OCI-LY3 (cell line): ENCODE results near the gene TRAPPC8.
A peak's percentile ranks its signal among the peaks of the same experiment; 100 is the strongest.

Experiments
- H2AFZ ChIP-seq: fragments of 200-600, 300-600 bp; shearing (Covaris generic); 2 replicates; pipeline ENCODE4 v1.6.0; 2014; ENCODE audit warnings: antibody characterized with exemption, low read depth, low read length
- H3K27ac ChIP-seq: fragments of 200-600, 300-600 bp; sonication (generic); 2 replicates; pipeline ENCODE4 v1.5.1; 2014; ENCODE audit warnings: mild to moderate bottlenecking, low read length, moderate library complexity, mixed read lengths
- H3K27me3 ChIP-seq: fragments of 200-600, 300-600 bp; sonication (generic); 2 replicates; pipeline ENCODE4 v1.6.1; 2014; ENCODE audit warnings: low read depth, low read length, mixed read lengths
- H3K36me3 ChIP-seq: fragments of 200-600, 300-600 bp; sonication (generic); replicated peaks from 2 replicates; pipeline ENCODE3; 2014; ENCODE audit warnings: low read depth, low read length, mixed read lengths
- H3K4me1 ChIP-seq: fragments of 300-600, 200-600 bp; sonication (generic); 2 replicates; pipeline ENCODE4 v1.6.1; 2014; ENCODE audit warnings: low read length, mixed read lengths
- H3K4me2 ChIP-seq: fragments of 200-600, 300-600 bp; sonication (generic); 2 replicates; pipeline ENCODE4 v1.6.1; 2014; ENCODE audit warnings: low read length, mixed read lengths
- H3K4me3 ChIP-seq: fragments of 300-600, 200-600 bp; sonication (generic); 2 replicates; pipeline ENCODE4 v1.5.1; 2014; ENCODE audit warnings: antibody characterized with exemption, mild to moderate bottlenecking, low read length, moderate library complexity
- H3K79me2 ChIP-seq: fragments of 300-600, 200-600 bp; shearing (Covaris generic); 2 replicates; pipeline ENCODE4 v1.6.1; 2014; ENCODE audit warnings: mild to moderate bottlenecking, low read length, mixed read lengths
- H3K9ac ChIP-seq: fragments of 300-600, 200-600 bp; shearing (Covaris generic); 2 replicates; pipeline ENCODE4 v1.6.0; 2014; ENCODE audit warnings: mild to moderate bottlenecking, low read length, moderate library complexity
- H3K9me3 ChIP-seq: fragments of 200-600, 300-600 bp; shearing (Covaris generic); 2 replicates; pipeline ENCODE4 v1.6.1; 2014; ENCODE audit warnings: low read length, mixed read lengths; ENCODE audit not compliant: insufficient read depth
- H4K20me1 ChIP-seq: fragments of 200-600, 300-600 bp; sonication (generic); 2 replicates; pipeline ENCODE4 v1.6.1; 2016; ENCODE audit warnings: low read length, mixed read lengths; ENCODE audit not compliant: insufficient read depth
- CTCF ChIP-seq: fragments of 200-600, 300-600 bp; sonication (generic); IDR thresholded peaks from 2 replicates; pipeline ENCODE4 v1.5.1; 2014; ENCODE audit warnings: antibody characterized with exemption, low read length, low read depth
- EZH2phosphoT487 ChIP-seq: fragments of 200-600 bp; shearing (Covaris generic); IDR thresholded peaks from 2 replicates; pipeline ENCODE4 v1.6.1; 2018; ENCODE audit warnings: antibody characterized with exemption, mixed run types, low read depth

TRAPPC8 gene

GRCh38 chr18:31977270-31977872 is 34.4 kb upstream of the TRAPPC8 start:
- Histone ChIP-seq H3K27ac (no peak overlapping the region), H3K9ac (no peak overlapping the region), H3K27me3 (no peaks in the 10 kb centered on the region), H4K20me1 (no peaks in the 10 kb centered on the region), H3K4me2 (no peak overlapping the region), H3K4me3 (no peak overlapping the region), H2AFZ (no peak overlapping the region), H3K4me1 (no peaks in the 10 kb centered on the region), H3K79me2 (no peaks in the 10 kb centered on the region), H3K36me3 (no peaks in the 10 kb centered on the region), H3K9me3 (peaks cover 18% of the 10 kb centered on the region; the same call in 1 of the 2 replicates)
- peak; percentile 56 for TF ChIP-seq CTCF
- no peak for TF ChIP-seq EZH2phosphoT487

- Histone ChIP-seq H3K4me3 (no peak overlapping the region), H3K9ac (no peak overlapping the region), H3K9me3 (peaks cover 18% of the 10 kb centered on the region; the same call in 1 of the 2 replicates), H3K79me2 (no peaks in the 10 kb centered on the region), H2AFZ (no peak overlapping the region), H3K27ac (no peak overlapping the region), H3K27me3 (no peaks in the 10 kb centered on the region), H3K36me3 (no peaks in the 10 kb centered on the region), H4K20me1 (no peaks in the 10 kb centered on the region), H3K4me2 (no peak overlapping the region), H3K4me1 (no peaks in the 10 kb centered on the region)
- TF ChIP-seq EZH2phosphoT487, result no peak
- TF ChIP-seq CTCF, result no peak
These were observed 33.3 kb upstream of the TRAPPC8 start for GRCh38 chr18:31976242-31976641.

- Histone ChIP-seq H3K79me2 (no peaks in the 10 kb centered on the region), H3K36me3 (no peaks in the 10 kb centered on the region)
- TF ChIP-seq EZH2phosphoT487, result no peak
These were observed 31.1 kb upstream of the TRAPPC8 start for GRCh38 chr18:31973929-31974546.

GRCh38 chr18:31970617-31971016 is 27.7 kb upstream of the TRAPPC8 start:
- no peaks in the 10 kb centered on the region for H3K36me3 ChIP-seq
- H3K4me3 ChIP-seq, result no peak overlapping the region
- no peak overlapping the region for H3K9ac ChIP-seq
- H3K4me1 ChIP-seq, result no peaks in the 10 kb centered on the region
- peaks cover 21% of the 10 kb centered on the region; the same call in 1 of the 2 replicates for H3K9me3 ChIP-seq
- H3K4me2 ChIP-seq, result no peak overlapping the region
- H3K27me3 ChIP-seq, result no peaks in the 10 kb centered on the region
- no peaks in the 10 kb centered on the region for H3K79me2 ChIP-seq
- H4K20me1 ChIP-seq, result no peaks in the 10 kb centered on the region
- H2AFZ ChIP-seq, result no peak overlapping the region
- no peak for TF ChIP-seq CTCF
- no peak for TF ChIP-seq EZH2phosphoT487
- H3K27ac ChIP-seq, result no peak overlapping the region

More at GRCh38 chr18:31973929-31974546, 31.1 kb upstream of the TRAPPC8 start:
- H3K4me1 ChIP-seq, result no peaks in the 10 kb centered on the region
- H3K9me3 ChIP-seq, result peaks cover 21% of the 10 kb centered on the region; the same call in 1 of the 2 replicates
- no peak overlapping the region for H3K27ac ChIP-seq
- no peak overlapping the region for H3K9ac ChIP-seq
- H3K4me3 ChIP-seq, result no peak overlapping the region
- H4K20me1 ChIP-seq, result no peaks in the 10 kb centered on the region
- no peaks in the 10 kb centered on the region for H3K27me3 ChIP-seq
- H3K4me2 ChIP-seq, result no peak overlapping the region
- no peak overlapping the region for H2AFZ ChIP-seq
